ENCODE results near the gene SLC35E4. TPM values are rescaled to one million over a fixed set of nuclear protein-coding genes. Genes with fewer than 3 reads are reported as not detected.
A peak's percentile ranks its signal among the peaks of the same experiment; 100 is the strongest.
"Not testable (repeated sequence)": the region's sequence is repeated elsewhere in the genome, so short reads cannot be mapped to it uniquely, and the experiment has no call there.

The SLC35E4 gene, protein sequence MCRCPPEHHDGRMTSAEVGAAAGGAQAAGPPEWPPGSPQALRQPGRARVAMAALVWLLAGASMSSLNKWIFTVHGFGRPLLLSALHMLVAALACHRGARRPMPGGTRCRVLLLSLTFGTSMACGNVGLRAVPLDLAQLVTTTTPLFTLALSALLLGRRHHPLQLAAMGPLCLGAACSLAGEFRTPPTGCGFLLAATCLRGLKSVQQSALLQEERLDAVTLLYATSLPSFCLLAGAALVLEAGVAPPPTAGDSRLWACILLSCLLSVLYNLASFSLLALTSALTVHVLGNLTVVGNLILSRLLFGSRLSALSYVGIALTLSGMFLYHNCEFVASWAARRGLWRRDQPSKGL
- 1 to 10 TPM in 2 of 6 experiments, under 1 TPM in 4; 0.22 to 1.7 (median 0.48) TPM for total RNA-seq
- long read RNA-seq: 0 reads

DNA sequence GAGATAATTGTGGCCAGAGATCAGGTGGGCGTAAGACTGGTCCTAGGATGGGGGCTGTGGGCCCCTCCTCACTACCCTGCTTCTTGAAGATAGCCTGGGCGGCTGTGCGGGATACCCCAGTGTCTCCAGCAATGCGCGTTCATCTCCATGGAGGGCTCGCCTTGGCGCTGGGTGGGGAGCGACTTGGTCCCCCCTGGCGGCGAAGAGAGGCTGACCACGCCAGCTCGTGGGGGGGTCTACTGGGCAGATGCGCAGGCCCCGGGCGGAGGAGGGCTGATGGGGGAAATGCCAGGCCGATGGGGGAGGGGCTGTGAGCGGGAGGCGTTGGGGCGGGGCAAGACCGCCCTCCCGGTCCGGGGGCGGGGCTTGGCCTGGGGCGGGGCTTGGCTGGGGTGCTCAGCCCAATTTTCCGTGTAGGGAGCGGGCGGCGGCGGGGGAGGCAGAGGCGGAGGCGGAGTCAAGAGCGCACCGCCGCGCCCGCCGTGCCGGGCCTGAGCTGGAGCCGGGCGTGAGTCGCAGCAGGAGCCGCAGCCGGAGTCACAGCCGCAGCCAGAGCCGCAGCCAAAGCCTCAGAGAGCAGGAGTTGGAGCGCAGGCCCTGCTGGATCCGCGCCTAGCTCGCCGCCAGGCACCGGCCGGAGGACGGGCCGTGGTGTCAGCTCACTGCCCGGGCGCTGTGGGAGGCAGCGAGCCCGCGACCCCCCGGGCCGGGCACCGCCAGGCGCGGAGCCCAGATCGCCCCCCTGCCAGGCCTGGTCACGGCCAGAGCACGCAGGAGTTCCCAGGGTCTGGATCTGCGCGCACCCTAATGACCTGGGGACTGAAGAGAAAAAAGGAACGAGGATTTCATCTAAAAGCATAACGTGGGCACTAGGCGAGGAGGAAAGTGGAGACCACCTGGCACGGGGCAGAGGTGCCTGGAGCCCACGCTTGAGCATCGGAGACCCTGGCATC, at the start of gene SLC35E4:
TSS of gene SLC35E4 (plus strand) at position 509 of the 953 bp plus-strand sequence. CDS start 670 bp downstream, outside the sequence.
- ATAC-seq (peak; percentile 95 to 98 (median 96)), DNase-seq (peak; percentile 95 to 97 (median 96))
- intact Hi-C loops (cut with DNase I): loop anchor here in 1 of 2 donors (10.0 kb wide), 1 partner anchor 119 kb away; no protein-coding TSS in a partner anchor
- H3K27ac ChIP-seq: peak within 1 kb of the TSS; percentile 44 to 68 (median 63)
- H3K4me3 ChIP-seq: peak within 1 kb of the TSS; percentile 57 to 64 (median 59)
- H3K4me1 ChIP-seq: peaks cover 0 to 17% (median 8%) of the 10 kb centered on the region in 4 donors
- 4% methylated on average over 19 of the region's 75 CpGs for WGBS (ENCODE audit: insufficient coverage, low coverage, low lambda C conversion rate, missing lambda C conversion rate)
- H3K9me3 ChIP-seq: no peaks in the 10 kb centered on the region
- TF ChIP-seq, protein P1, sequence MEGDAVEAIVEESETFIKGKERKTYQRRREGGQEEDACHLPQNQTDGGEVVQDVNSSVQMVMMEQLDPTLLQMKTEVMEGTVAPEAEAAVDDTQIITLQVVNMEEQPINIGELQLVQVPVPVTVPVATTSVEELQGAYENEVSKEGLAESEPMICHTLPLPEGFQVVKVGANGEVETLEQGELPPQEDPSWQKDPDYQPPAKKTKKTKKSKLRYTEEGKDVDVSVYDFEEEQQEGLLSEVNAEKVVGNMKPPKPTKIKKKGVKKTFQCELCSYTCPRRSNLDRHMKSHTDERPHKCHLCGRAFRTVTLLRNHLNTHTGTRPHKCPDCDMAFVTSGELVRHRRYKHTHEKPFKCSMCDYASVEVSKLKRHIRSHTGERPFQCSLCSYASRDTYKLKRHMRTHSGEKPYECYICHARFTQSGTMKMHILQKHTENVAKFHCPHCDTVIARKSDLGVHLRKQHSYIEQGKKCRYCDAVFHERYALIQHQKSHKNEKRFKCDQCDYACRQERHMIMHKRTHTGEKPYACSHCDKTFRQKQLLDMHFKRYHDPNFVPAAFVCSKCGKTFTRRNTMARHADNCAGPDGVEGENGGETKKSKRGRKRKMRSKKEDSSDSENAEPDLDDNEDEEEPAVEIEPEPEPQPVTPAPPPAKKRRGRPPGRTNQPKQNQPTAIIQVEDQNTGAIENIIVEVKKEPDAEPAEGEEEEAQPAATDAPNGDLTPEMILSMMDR (IDR thresholded peaks at IDR 0.05): no peak
- TF ChIP-seq POLR2A (IDR thresholded peaks at IDR 0.05): peak; percentile 59
- H3K27me3 ChIP-seq: no peaks in the 10 kb centered on the region
- H3K36me3 ChIP-seq: no peaks in the 10 kb centered on the region

DNA sequence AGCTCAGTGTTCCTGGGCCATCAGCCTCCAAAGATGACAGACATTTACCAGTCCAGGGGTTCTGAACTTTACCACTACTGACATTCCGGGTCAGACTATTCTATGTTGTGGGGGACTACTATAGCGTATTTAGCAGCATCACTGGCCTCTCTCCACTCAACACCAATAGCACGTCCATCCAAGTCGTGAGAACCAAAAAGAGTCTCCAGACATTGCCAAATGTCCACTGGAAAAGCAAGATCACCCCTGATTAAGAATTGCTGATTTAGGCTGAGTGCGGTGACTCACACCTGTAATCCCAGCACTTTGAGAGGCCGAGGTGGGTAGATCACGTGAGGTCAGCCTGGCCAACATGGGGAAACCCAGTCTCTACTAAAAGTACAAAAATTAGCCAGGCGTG, 49.2 kb upstream of the SLC35E4 start:
- ATAC-seq: no peak
- TF ChIP-seq POLR2A (IDR thresholded peaks at IDR 0.05): no peak
- TF ChIP-seq, protein P1 (IDR thresholded peaks at IDR 0.05): no peak
- peaks cover 0 to 72% (median 46%) of the 10 kb centered on the region in 4 donors for H3K36me3 ChIP-seq
- intact Hi-C loops (cut with DNase I): no loop called here
- H3K27ac ChIP-seq: no peak overlapping the region
- no peak for DNase-seq
- no peak overlapping the region for H3K4me3 ChIP-seq
- H3K4me1 ChIP-seq: peaks cover 0 to 10% (median 5%) of the 10 kb centered on the region in 4 donors
- no peaks in the 10 kb centered on the region for H3K9me3 ChIP-seq
- WGBS (ENCODE audit: insufficient coverage, low coverage, low lambda C conversion rate, missing lambda C conversion rate): 84% methylated on average over 4 of the region's 8 CpGs
- H3K27me3 ChIP-seq: no peaks in the 10 kb centered on the region

DNA sequence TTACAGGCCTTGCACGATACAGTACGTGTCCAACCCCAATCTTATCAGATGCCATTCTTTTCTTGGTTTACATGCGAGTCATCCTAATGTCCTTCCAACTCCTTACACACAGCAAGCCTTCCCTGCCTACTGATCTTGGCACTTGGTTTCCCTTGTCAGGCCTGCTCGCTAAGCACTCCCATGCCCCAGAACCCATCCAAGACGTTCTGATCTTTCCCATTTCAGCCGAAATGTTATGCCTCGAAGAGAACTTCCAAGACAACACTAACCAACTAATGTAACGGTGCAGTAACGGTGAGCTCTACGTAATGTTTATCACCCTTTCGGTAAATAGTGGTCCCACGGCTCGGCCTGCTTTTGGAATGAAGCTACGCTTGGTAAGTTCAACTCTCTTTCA, 44.4 kb upstream of the SLC35E4 start:
- Histone ChIP-seq H3K4me3 (peak overlapping the region; percentile 84 to 88 (median 85)), H3K27me3 (no peaks in the 10 kb centered on the region), H3K4me1 (peaks cover 0 to 14% (median 5%) of the 10 kb centered on the region in 4 donors), H3K27ac (peak overlapping the region; percentile 67 to 84 (median 82)), H3K36me3 (peaks cover 0 to 29% (median 22%) of the 10 kb centered on the region in 4 donors), H3K9me3 (no peaks in the 10 kb centered on the region)
- TF ChIP-seq POLR2A (IDR thresholded peaks at IDR 0.05): no peak
- TF ChIP-seq, protein P1 (IDR thresholded peaks at IDR 0.05): no peak
- WGBS (ENCODE audit: insufficient coverage, low coverage, low lambda C conversion rate, missing lambda C conversion rate): 5% methylated on average over 12 of the region's 14 CpGs
- DNase-seq (no peak), ATAC-seq (no peak)
- intact Hi-C loops (cut with DNase I): no loop called here

DNA sequence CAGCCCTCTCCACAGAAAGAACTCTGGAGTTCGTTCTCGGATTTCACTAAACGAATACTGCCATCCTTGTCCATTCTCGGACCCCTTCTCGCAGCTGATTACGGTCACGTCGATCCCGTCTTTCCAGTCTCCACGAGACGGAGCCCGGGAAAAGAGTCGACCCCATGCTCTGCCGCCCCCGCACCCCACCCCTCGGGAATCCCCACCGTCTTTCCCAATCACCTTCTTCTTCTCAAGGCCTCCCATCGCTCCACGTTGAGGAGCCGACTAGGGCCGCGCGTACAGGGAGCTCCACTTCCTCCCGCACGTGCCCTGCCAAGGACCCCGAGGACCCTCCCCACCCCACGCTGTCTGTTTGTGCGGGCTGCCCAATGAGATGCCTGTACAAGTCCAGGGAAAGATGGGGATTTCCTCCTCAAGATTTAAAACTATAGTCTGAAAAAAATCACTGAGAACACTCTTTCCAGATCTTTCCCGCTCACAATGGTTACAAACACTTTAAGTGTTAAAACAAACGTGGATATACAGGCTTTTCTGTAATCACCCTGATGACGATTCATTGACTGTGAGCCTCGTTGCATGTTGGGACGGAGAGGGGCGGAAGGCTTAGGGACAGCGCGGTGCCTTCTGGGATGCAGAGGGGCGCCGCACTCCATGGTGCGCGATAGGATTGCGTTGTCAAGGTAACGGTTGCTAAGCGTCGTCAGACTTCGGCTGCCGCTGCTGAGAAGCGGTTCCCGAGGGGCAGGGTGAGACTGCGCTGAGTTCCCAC, 43.8 kb upstream of the SLC35E4 start, which contains the start of gene PES1:
TSS of gene PES1 (minus strand) at position 323 of the 772 bp plus-strand sequence. CDS start at position 246, 77 bp downstream.
- Histone ChIP-seq H3K4me3 (peak within 1 kb of the TSS; percentile 84 to 88 (median 85)), H3K27ac (peak within 1 kb of the TSS; percentile 67 to 84 (median 82)), H3K9me3 (no peaks in the 10 kb centered on the region), H3K27me3 (no peaks in the 10 kb centered on the region), H3K4me1 (peaks cover 0 to 14% (median 5%) of the 10 kb centered on the region in 4 donors), H3K36me3 (peaks cover 0 to 23% (median 17%) of the 10 kb centered on the region in 4 donors)
- DNase-seq (peak; percentile 93 to 97 (median 95)), ATAC-seq (peak; percentile 98 to 99 (median 99))
- TF ChIP-seq, protein P1 (IDR thresholded peaks at IDR 0.05): no peak
- TF ChIP-seq POLR2A (IDR thresholded peaks at IDR 0.05): peak; percentile 22
- intact Hi-C loops (cut with DNase I): no loop called here
- WGBS (ENCODE audit: insufficient coverage, low coverage, low lambda C conversion rate, missing lambda C conversion rate): 0% methylated on average over 46 of the region's 49 CpGs

DNA sequence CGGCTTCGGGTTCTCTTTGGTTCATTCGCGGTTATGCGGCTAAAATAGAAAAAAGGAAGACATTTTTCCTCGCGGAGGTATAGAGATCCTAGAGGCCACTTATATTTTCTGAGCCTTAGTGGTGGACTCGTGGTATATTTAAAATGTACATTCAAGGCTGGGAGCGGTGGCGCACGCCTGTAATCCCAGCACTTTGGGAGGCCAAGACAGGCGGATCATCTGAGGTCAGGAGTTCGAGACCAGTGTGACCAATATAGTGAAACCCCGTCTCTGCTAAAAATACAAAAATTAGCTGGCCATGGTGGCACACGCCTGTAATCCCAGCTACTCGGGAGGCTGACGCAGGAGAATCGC, 43.2 kb upstream of the SLC35E4 start:
- intact Hi-C loops (cut with DNase I); DNase-seq; H3K27ac ChIP-seq; H3K9me3 ChIP-seq; ATAC-seq; H3K27me3 ChIP-seq: not testable (repeated sequence)
- WGBS (ENCODE audit: insufficient coverage, low coverage, low lambda C conversion rate, missing lambda C conversion rate): 28% methylated on average over 15 of the region's 18 CpGs
- Histone ChIP-seq H3K4me3 (peak overlapping the region in 1 of 3 donors; percentile 84), H3K4me1 (peaks cover 0 to 14% (median 5%) of the 10 kb centered on the region in 4 donors), H3K36me3 (peaks cover 0 to 18% (median 12%) of the 10 kb centered on the region in 4 donors)

Data from right lobe of liver (tissue), 6 donors.